Measurements from ENCODE around the gene HID1. TPM values are rescaled to one million over a fixed set of nuclear protein-coding genes. Genes with fewer than 3 reads are reported as not detected.

HID1 gene
- polyA plus RNA-seq, 1 donor from 2014 or later, result 26.6 TPM

DNA sequence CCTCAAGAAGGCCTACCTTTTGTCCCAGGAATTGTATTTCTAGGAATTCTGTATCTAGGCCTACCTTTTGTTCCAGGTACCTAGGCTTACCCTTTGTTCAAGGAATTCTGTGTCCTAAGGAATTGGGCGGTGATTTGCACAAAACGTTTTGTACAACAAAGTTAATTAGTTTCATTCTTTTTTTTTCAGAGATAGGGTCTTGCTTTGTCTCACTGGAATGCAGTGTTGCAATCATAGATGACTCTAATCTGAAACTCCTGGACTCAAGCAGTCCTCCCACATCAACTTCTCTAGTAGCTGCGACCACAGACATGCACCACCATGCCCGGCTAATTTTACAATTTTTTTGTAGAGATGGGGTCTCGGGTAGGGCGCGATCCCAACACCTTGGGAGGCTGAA lies 21.9 kb upstream of the HID1 start:
- no peaks in the 10 kb centered on the region for H3K27me3 ChIP-seq (ENCODE audit: insufficient read depth, low read depth, low read length)
- no peak overlapping the region for H2AFZ ChIP-seq (ENCODE audit: low read depth, low read length)
- H3K4me2 ChIP-seq (ENCODE audit: low read length), result no peak overlapping the region
- no peaks in the 10 kb centered on the region for H3K9me2 ChIP-seq (ENCODE audit: insufficient read depth, low read length)
- H3K27ac ChIP-seq (ENCODE audit: low read length), result no peak overlapping the region
- no peaks in the 10 kb centered on the region for H4K20me1 ChIP-seq (ENCODE audit: insufficient read depth)
- no peaks in the 10 kb centered on the region for H3K9me3 ChIP-seq (ENCODE audit: low read length)
- no peak overlapping the region for H3K9ac ChIP-seq (ENCODE audit: low read length)
- H3K36me3 ChIP-seq (ENCODE audit: insufficient read depth, low read length), result no peaks in the 10 kb centered on the region
- TF ChIP-seq POLR2AphosphoS5 (IDR thresholded peaks at IDR 0.05) (no peak), TAF1 (IDR thresholded peaks at IDR 0.05; ENCODE audit: low read depth) (no peak), EZH2 (IDR thresholded peaks at IDR 0.05; ENCODE audit: borderline replicate concordance, insufficient read depth, low read length, poor library complexity, severe bottlenecking) (no peak), EP300 (conservative IDR thresholded peaks at IDR 0.05; ENCODE audit: poor library complexity, severe bottlenecking) (no peak), SMC3 (conservative IDR thresholded peaks at IDR 0.05; ENCODE audit: poor library complexity) (no peak), RAD21 (conservative IDR thresholded peaks at IDR 0.05) (no peak), MXI1 (conservative IDR thresholded peaks at IDR 0.05; ENCODE audit: poor library complexity, severe bottlenecking) (no peak)
- TF ChIP-seq, protein P1, sequence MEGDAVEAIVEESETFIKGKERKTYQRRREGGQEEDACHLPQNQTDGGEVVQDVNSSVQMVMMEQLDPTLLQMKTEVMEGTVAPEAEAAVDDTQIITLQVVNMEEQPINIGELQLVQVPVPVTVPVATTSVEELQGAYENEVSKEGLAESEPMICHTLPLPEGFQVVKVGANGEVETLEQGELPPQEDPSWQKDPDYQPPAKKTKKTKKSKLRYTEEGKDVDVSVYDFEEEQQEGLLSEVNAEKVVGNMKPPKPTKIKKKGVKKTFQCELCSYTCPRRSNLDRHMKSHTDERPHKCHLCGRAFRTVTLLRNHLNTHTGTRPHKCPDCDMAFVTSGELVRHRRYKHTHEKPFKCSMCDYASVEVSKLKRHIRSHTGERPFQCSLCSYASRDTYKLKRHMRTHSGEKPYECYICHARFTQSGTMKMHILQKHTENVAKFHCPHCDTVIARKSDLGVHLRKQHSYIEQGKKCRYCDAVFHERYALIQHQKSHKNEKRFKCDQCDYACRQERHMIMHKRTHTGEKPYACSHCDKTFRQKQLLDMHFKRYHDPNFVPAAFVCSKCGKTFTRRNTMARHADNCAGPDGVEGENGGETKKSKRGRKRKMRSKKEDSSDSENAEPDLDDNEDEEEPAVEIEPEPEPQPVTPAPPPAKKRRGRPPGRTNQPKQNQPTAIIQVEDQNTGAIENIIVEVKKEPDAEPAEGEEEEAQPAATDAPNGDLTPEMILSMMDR (IDR thresholded peaks at IDR 0.05; ENCODE audit: poor library complexity, severe bottlenecking), result no peak
- TF ChIP-seq, protein P2, sequence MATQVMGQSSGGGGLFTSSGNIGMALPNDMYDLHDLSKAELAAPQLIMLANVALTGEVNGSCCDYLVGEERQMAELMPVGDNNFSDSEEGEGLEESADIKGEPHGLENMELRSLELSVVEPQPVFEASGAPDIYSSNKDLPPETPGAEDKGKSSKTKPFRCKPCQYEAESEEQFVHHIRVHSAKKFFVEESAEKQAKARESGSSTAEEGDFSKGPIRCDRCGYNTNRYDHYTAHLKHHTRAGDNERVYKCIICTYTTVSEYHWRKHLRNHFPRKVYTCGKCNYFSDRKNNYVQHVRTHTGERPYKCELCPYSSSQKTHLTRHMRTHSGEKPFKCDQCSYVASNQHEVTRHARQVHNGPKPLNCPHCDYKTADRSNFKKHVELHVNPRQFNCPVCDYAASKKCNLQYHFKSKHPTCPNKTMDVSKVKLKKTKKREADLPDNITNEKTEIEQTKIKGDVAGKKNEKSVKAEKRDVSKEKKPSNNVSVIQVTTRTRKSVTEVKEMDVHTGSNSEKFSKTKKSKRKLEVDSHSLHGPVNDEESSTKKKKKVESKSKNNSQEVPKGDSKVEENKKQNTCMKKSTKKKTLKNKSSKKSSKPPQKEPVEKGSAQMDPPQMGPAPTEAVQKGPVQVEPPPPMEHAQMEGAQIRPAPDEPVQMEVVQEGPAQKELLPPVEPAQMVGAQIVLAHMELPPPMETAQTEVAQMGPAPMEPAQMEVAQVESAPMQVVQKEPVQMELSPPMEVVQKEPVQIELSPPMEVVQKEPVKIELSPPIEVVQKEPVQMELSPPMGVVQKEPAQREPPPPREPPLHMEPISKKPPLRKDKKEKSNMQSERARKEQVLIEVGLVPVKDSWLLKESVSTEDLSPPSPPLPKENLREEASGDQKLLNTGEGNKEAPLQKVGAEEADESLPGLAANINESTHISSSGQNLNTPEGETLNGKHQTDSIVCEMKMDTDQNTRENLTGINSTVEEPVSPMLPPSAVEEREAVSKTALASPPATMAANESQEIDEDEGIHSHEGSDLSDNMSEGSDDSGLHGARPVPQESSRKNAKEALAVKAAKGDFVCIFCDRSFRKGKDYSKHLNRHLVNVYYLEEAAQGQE (IDR thresholded peaks at IDR 0.05; ENCODE audit: borderline replicate concordance), result no peak
- no peaks in the 10 kb centered on the region for H3F3A ChIP-seq (ENCODE audit: insufficient read depth, low read length, poor library complexity, severe bottlenecking)
- no peak overlapping the region for H3K4me3 ChIP-seq (ENCODE audit: low read length)
- peaks cover 12% of the 10 kb centered on the region for H3K79me2 ChIP-seq (replicated peaks; ENCODE audit: insufficient read depth, low read length)

DNA sequence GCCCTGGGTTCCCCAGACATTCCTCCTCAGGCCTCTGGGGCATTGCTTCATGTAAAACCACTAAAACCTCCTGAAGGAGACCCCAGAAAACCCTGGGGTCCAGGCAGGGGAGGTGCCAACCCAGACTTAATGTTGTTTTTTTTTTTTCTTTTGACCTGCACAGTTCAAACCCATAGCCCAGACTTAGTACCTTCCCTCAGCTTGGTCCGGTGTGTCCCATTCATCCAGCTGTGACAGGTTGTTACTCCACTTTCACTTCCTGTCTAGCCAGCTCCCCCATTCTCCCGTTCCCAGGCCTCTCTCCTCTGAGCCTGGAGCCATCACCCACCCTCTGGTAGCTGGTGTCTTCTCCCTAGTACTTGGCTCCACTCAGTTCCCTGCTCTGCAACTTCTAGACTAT lies 19.7 kb upstream of the HID1 start:
- Histone ChIP-seq H3K27me3 (ENCODE audit: insufficient read depth, low read depth, low read length) (no peaks in the 10 kb centered on the region), H3K9me2 (ENCODE audit: insufficient read depth, low read length) (no peaks in the 10 kb centered on the region), H3K9me3 (ENCODE audit: low read length) (no peaks in the 10 kb centered on the region), H3K36me3 (ENCODE audit: insufficient read depth, low read length) (no peaks in the 10 kb centered on the region), H3K79me2 (replicated peaks; ENCODE audit: insufficient read depth, low read length) (peaks cover 24% of the 10 kb centered on the region), H2AFZ (ENCODE audit: low read depth, low read length) (no peak overlapping the region), H3F3A (ENCODE audit: insufficient read depth, low read length, poor library complexity, severe bottlenecking) (no peaks in the 10 kb centered on the region), H3K4me3 (ENCODE audit: low read length) (no peak overlapping the region), H3K9ac (ENCODE audit: low read length) (no peak overlapping the region), H4K20me1 (ENCODE audit: insufficient read depth) (no peaks in the 10 kb centered on the region), H3K4me2 (ENCODE audit: low read length) (no peak overlapping the region), H3K27ac (ENCODE audit: low read length) (no peak overlapping the region)
- no peak for TF ChIP-seq POLR2AphosphoS5 (IDR thresholded peaks at IDR 0.05)
- TF ChIP-seq, protein P2 (IDR thresholded peaks at IDR 0.05; ENCODE audit: borderline replicate concordance), result no peak
- TF ChIP-seq SMC3 (conservative IDR thresholded peaks at IDR 0.05; ENCODE audit: poor library complexity), result no peak
- no peak for TF ChIP-seq MXI1 (conservative IDR thresholded peaks at IDR 0.05; ENCODE audit: poor library complexity, severe bottlenecking)
- TF ChIP-seq, protein P1 (IDR thresholded peaks at IDR 0.05; ENCODE audit: poor library complexity, severe bottlenecking), result no peak
- no peak for TF ChIP-seq RAD21 (conservative IDR thresholded peaks at IDR 0.05)
- no peak for TF ChIP-seq TAF1 (IDR thresholded peaks at IDR 0.05; ENCODE audit: low read depth)
- TF ChIP-seq EZH2 (IDR thresholded peaks at IDR 0.05; ENCODE audit: borderline replicate concordance, insufficient read depth, low read length, poor library complexity, severe bottlenecking), result no peak
- no peak for TF ChIP-seq EP300 (conservative IDR thresholded peaks at IDR 0.05; ENCODE audit: poor library complexity, severe bottlenecking)

Data from neural cell (in vitro differentiated cells).